Mesendoderm (in vitro differentiated cells): Measurements from ENCODE around the gene WDR72. TPM values are rescaled to one million over a fixed set of nuclear protein-coding genes. Genes with fewer than 3 reads are reported as not detected.
A peak's percentile ranks its signal among the peaks of the same experiment; 100 is the strongest.

Source experiments
- DNase-seq: peaks from one replicate; pipeline ENCODE4 v3.0.0; 2013
- H2AK5ac ChIP-seq: 2 replicates; pipeline ENCODE4 v1.6.1; 2013; ENCODE audit warnings: low read length, inconsistent platforms
- H2BK120ac ChIP-seq: 2 replicates; pipeline ENCODE4 v1.6.1; 2013; ENCODE audit warnings: low read depth, mild to moderate bottlenecking, low read length, moderate library complexity, mixed read lengths
- H2BK15ac ChIP-seq: replicated peaks from 2 replicates; pipeline ENCODE4 v1.6.1; 2013; ENCODE audit warnings: low read depth, mild to moderate bottlenecking, moderate library complexity
- H2BK5ac ChIP-seq: 2 replicates; pipeline ENCODE4 v1.6.1; 2013; ENCODE audit warnings: low read length, inconsistent platforms
- H3K18ac ChIP-seq: 2 replicates; pipeline ENCODE4 v1.6.1; 2013; ENCODE audit warnings: mild to moderate bottlenecking, low read length, mixed read lengths
- H3K23ac ChIP-seq: one replicate; pipeline ENCODE4 v1.6.1; 2013; ENCODE audit warnings: low read length
- H3K27ac ChIP-seq: 2 replicates; pipeline ENCODE4 v1.5.1; 2013; ENCODE audit warnings: low read depth, mild to moderate bottlenecking, inconsistent platforms, low read length, moderate library complexity
- H3K27me3 ChIP-seq: 2 replicates; pipeline ENCODE4 v1.6.1; 2013; ENCODE audit warnings: low read length, control low read depth, mild to moderate bottlenecking, inconsistent platforms; ENCODE audit not compliant: insufficient read depth, poor library complexity
- H3K36me3 ChIP-seq: 2 replicates; pipeline ENCODE4 v1.6.1; 2013; ENCODE audit warnings: low read length, inconsistent platforms; ENCODE audit not compliant: control insufficient read depth, insufficient read depth
- H3K4ac ChIP-seq: one replicate; pipeline ENCODE4 v1.6.1; 2013; ENCODE audit warnings: low read depth, mild to moderate bottlenecking, low read length, moderate library complexity
- H3K4me1 ChIP-seq: 2 replicates; pipeline ENCODE4 v1.6.1; 2013; ENCODE audit warnings: low read depth, low read length, inconsistent platforms; ENCODE audit not compliant: control insufficient read depth
- H3K4me2 ChIP-seq: 2 replicates; pipeline ENCODE4 v1.6.1; 2013; ENCODE audit warnings: low read length
- H3K4me3 ChIP-seq: 2 replicates; pipeline ENCODE4 v1.5.1; 2013; ENCODE audit warnings: mild to moderate bottlenecking, low read length
- H3K56ac ChIP-seq: one replicate; pipeline ENCODE4 v1.6.1; 2013; ENCODE audit warnings: low read length
- H3K79me1 ChIP-seq: 2 replicates; pipeline ENCODE4 v1.6.1; 2013; ENCODE audit warnings: low read length, inconsistent platforms
- H3K79me2 ChIP-seq: 2 replicates; pipeline ENCODE4 v1.6.1; 2013; ENCODE audit warnings: mild to moderate bottlenecking, low read length; ENCODE audit not compliant: control insufficient read depth, insufficient read depth
- H3K9ac ChIP-seq: 2 replicates; pipeline ENCODE4 v1.6.1; 2013; ENCODE audit warnings: low read length, inconsistent platforms
- H4K5ac ChIP-seq: one replicate; pipeline ENCODE4 v1.6.1; 2013; ENCODE audit warnings: low read length
- H4K8ac ChIP-seq: one replicate; pipeline ENCODE4 v1.6.1; 2013; ENCODE audit warnings: low read depth, mild to moderate bottlenecking, control low read depth, low read length, moderate library complexity
- WGBS: extraction: QIAGEN DNeasy Blood & Tissue Kit; methylation state at CpG from one replicate; pipeline ENCODE4 v1.1.7; 2013; ENCODE audit warnings: low lambda C conversion rate, missing lambda C conversion rate; ENCODE audit not compliant: insufficient coverage; ENCODE audit errors: extremely low coverage; 5-methylcytosine and 5-hydroxymethylcytosine counted together
- small RNA-seq: library from polyadenylated mRNA; stranded (forward); fragments of <200 nt; extraction: miRNeasy Mini kit (QIAGEN cat#:217004); gene quantifications from one replicate; pipeline ENCODE3, GENCODE V24; 2013; ENCODE audit not compliant: insufficient read depth

WDR72 gene

GRCh38 chr15:53472883-53473282 is 286.6 kb downstream of the WDR72 start:
- no peak overlapping the region for H3K18ac ChIP-seq
- H2AK5ac ChIP-seq = no peak overlapping the region
- H2BK15ac ChIP-seq = no peak overlapping the region
- H3K79me2 ChIP-seq = no peaks in the 10 kb centered on the region
- H3K36me3 ChIP-seq = no peaks in the 10 kb centered on the region
- H2BK5ac ChIP-seq = no peak overlapping the region
- no CpG with 5 or more reads among the region's 5 CpGs for WGBS
- no peak overlapping the region for H3K23ac ChIP-seq
- no peak overlapping the region for H4K5ac ChIP-seq
- H2BK120ac ChIP-seq = no peak overlapping the region
- no peak overlapping the region for H3K56ac ChIP-seq
- no peak overlapping the region for H4K8ac ChIP-seq
- H3K9ac ChIP-seq = no peak overlapping the region
- no peak overlapping the region for H3K4me2 ChIP-seq
- H3K4me1 ChIP-seq = no peaks in the 10 kb centered on the region
- no peak overlapping the region for H3K4ac ChIP-seq
- peak; percentile 17 for DNase-seq
- no peak overlapping the region for H3K4me3 ChIP-seq
- no peaks in the 10 kb centered on the region for H3K27me3 ChIP-seq
- H3K27ac ChIP-seq = no peak overlapping the region
- H3K79me1 ChIP-seq = no peaks in the 10 kb centered on the region

- no peak overlapping the region for H4K5ac ChIP-seq
- no peak overlapping the region for H3K4me2 ChIP-seq
- no peak overlapping the region for H2AK5ac ChIP-seq
- no peaks in the 10 kb centered on the region for H3K79me2 ChIP-seq
- no peak overlapping the region for H3K18ac ChIP-seq
- H2BK5ac ChIP-seq = no peak overlapping the region
- no peaks in the 10 kb centered on the region for H3K27me3 ChIP-seq
- no peak overlapping the region for H3K56ac ChIP-seq
- no CpG with 5 or more reads among the region's 3 CpGs for WGBS
- H2BK120ac ChIP-seq = no peak overlapping the region
- H3K23ac ChIP-seq = no peak overlapping the region
- H3K79me1 ChIP-seq = no peaks in the 10 kb centered on the region
- no peak overlapping the region for H3K9ac ChIP-seq
- H3K4me3 ChIP-seq = no peak overlapping the region
- no peak overlapping the region for H4K8ac ChIP-seq
- H3K4ac ChIP-seq = no peak overlapping the region
- H3K36me3 ChIP-seq = no peaks in the 10 kb centered on the region
- H3K4me1 ChIP-seq = no peaks in the 10 kb centered on the region
- no peak overlapping the region for H3K27ac ChIP-seq
- DNase-seq = no peak
- H2BK15ac ChIP-seq = no peak overlapping the region
Measured at GRCh38 chr15:53472210-53472609, 287.3 kb downstream of the WDR72 start.

GRCh38 chr15:53470743-53471142 is 288.7 kb downstream of the WDR72 start:
- H3K4ac ChIP-seq = no peak overlapping the region
- no peaks in the 10 kb centered on the region for H3K36me3 ChIP-seq
- H3K9ac ChIP-seq = no peak overlapping the region
- H4K8ac ChIP-seq = no peak overlapping the region
- H3K4me2 ChIP-seq = no peak overlapping the region
- no peak overlapping the region for H3K23ac ChIP-seq
- no peak overlapping the region for H3K18ac ChIP-seq
- H3K27me3 ChIP-seq = no peaks in the 10 kb centered on the region
- no peak overlapping the region for H2AK5ac ChIP-seq
- H3K56ac ChIP-seq = no peak overlapping the region
- no peaks in the 10 kb centered on the region for H3K4me1 ChIP-seq
- no peak overlapping the region for H2BK15ac ChIP-seq
- no peak overlapping the region for H3K27ac ChIP-seq
- H2BK5ac ChIP-seq = no peak overlapping the region
- no peaks in the 10 kb centered on the region for H3K79me2 ChIP-seq
- H3K4me3 ChIP-seq = no peak overlapping the region
- DNase-seq = no peak
- H3K79me1 ChIP-seq = no peaks in the 10 kb centered on the region
- WGBS = no CpG with 5 or more reads among the region's 4 CpGs
- no peak overlapping the region for H2BK120ac ChIP-seq
- no peak overlapping the region for H4K5ac ChIP-seq

DNA sequence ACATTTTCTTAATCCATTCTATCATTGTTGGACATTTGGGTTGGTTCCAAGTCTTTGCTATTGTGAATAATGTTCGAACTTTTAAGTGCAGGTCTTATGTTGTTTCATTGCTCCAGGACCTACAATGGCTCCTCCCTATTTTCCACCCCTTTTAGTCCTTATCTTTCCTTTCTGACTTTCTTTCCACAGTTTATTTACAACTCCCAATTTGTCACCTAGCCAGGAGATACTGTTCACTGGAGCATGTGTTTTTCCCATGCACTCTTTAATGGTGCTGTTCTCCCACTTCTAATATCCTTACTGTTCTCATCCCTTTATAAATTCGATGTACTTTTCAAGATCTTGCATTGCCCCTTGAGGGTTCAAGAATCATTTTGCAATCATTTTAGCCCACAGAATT is 290.0 kb downstream of the WDR72 start:
- Histone ChIP-seq H2BK15ac (no peak overlapping the region), H3K79me2 (no peaks in the 10 kb centered on the region), H2AK5ac (no peak overlapping the region), H3K36me3 (no peaks in the 10 kb centered on the region), H3K4me2 (no peak overlapping the region), H3K79me1 (no peaks in the 10 kb centered on the region), H2BK120ac (no peak overlapping the region), H4K5ac (no peak overlapping the region), H3K23ac (no peak overlapping the region), H3K4me3 (no peak overlapping the region), H2BK5ac (no peak overlapping the region), H3K27me3 (no peaks in the 10 kb centered on the region), H3K9ac (no peak overlapping the region), H3K4ac (no peak overlapping the region), H3K56ac (no peak overlapping the region), H4K8ac (no peak overlapping the region), H3K4me1 (no peaks in the 10 kb centered on the region), H3K27ac (no peak overlapping the region), H3K18ac (no peak overlapping the region)
- WGBS = no CpG with 5 or more reads among the region's 2 CpGs
- no peak for DNase-seq

Small RNA genes lying within 50 kb of the gene (small RNA-seq; reads per million reads assigned to genes)
- gene RNU2-53P (not detected), gene RNU6-449P (not detected)
